Common myeloid progenitor, CD34-positive (primary cell): Measurements from ENCODE around the gene KRTAP4-8.
"Not testable (repeated sequence)": the region's sequence is repeated elsewhere in the genome, so short reads cannot be mapped to it uniquely, and the experiment has no call there.

Experiments used
- CTCF ChIA-PET: fragments of 350-600 bp; sonication (Branson Sonifier 250); formaldehyde crosslinking; loops from one replicate; lab custom pipeline; 2021; ENCODE audit warnings: antibody characterized with exemption; lab: Charles Lee
- POLR2A ChIA-PET: fragments of 350-600 bp; sonication (Branson Sonifier 250); formaldehyde crosslinking; loops from one replicate; lab custom pipeline; 2021; ENCODE audit warnings: antibody characterized with exemption; lab: Charles Lee
- DNase-seq, 3 donors: peaks; one replicate each; pipeline versions ENCODE4 v3.0.0 to v3.0.0-alpha.2; 2013
- H3K27ac ChIP-seq, 2 experiments: 1 replicate in 1 of 2; 2 replicates in 1 of 2; pipeline ENCODE4 v1.7.0; 2013; ENCODE audit warnings: inconsistent platforms in 2 of 2, low read length in 2 of 2, mild to moderate bottlenecking in 2 of 2, low read depth in 1 of 2, moderate library complexity in 1 of 2; ENCODE audit not compliant: severe bottlenecking in 2 of 2, insufficient read depth in 1 of 2, poor library complexity in 1 of 2
- H3K27me3 ChIP-seq, 5 experiments: replicated peaks in 2 of 5; 1 replicate in 3 of 5; 2 replicates in 2 of 5; pipeline versions ENCODE4 v1.6.1 to v1.7.0; 2013; ENCODE audit warnings: low read length in 4 of 5, mild to moderate bottlenecking in 2 of 5, moderate library complexity in 2 of 5, inconsistent platforms in 1 of 5; ENCODE audit not compliant: insufficient read depth in 5 of 5, control insufficient read depth in 4 of 5
- H3K36me3 ChIP-seq, 4 experiments: 1 replicate in 2 of 4; 2 replicates in 2 of 4; pipeline versions ENCODE4 v1.6.1 to v1.7.0; 2013; ENCODE audit warnings: low read length in 3 of 4, control low read depth in 1 of 4, mild to moderate bottlenecking in 1 of 4; ENCODE audit not compliant: control insufficient read depth in 4 of 4, insufficient read depth in 4 of 4
- H3K4me1 ChIP-seq, 4 experiments: 1 replicate in 3 of 4; 2 replicates in 1 of 4; pipeline versions ENCODE4 v1.6.1 to v1.7.1; 2013; ENCODE audit warnings: low read length in 3 of 4, mild to moderate bottlenecking in 3 of 4, control low read depth in 1 of 4, inconsistent platforms in 1 of 4, moderate library complexity in 1 of 4; ENCODE audit not compliant: control insufficient read depth in 4 of 4, insufficient read depth in 4 of 4; ENCODE audit errors: control extremely low read depth in 1 of 4
- H3K4me3 ChIP-seq, 7 experiments: 1 replicate in 4 of 7; 2 replicates in 3 of 7; pipeline versions ENCODE4 v1.5.1 to v1.7.0; 2013; ENCODE audit warnings: mild to moderate bottlenecking in 7 of 7, low read length in 6 of 7, moderate library complexity in 6 of 7, inconsistent platforms in 2 of 7, low read depth in 2 of 7, control low read depth in 1 of 7; ENCODE audit not compliant: insufficient read depth in 4 of 7, control insufficient read depth in 1 of 7; ENCODE audit errors: extremely low read depth in 1 of 7
- H3K9me3 ChIP-seq, 5 experiments: 1 replicate in 4 of 5; 2 replicates in 1 of 5; pipeline versions ENCODE4 v1.6.1 to v1.7.1; 2013; ENCODE audit warnings: low read length in 4 of 5, mild to moderate bottlenecking in 2 of 5, inconsistent platforms in 1 of 5, low read depth in 1 of 5, moderate library complexity in 1 of 5; ENCODE audit not compliant: control insufficient read depth in 4 of 5, insufficient read depth in 2 of 5; ENCODE audit errors: control extremely low read depth in 1 of 5
- WGBS: methylation state at CpG from one replicate; pipeline ENCODE4 v1.1.5; 2013; ENCODE audit not compliant: insufficient coverage; 5-methylcytosine and 5-hydroxymethylcytosine counted together

The KRTAP4-8 gene

GRCh38 chr17:41059276-41060051 lies 38.5 kb downstream of the KRTAP4-8 start:
- CTCF ChIA-PET: interaction anchor here (1.1 to 1.3 kb wide), 2 partner anchors 9 to 263 kb away, joined by 3 to 4 read pairs; no protein-coding TSS in a partner anchor
- peaks cover 4 to 41% (median 20%) of the 10 kb centered on the region in 5 experiments for H3K27me3 ChIP-seq
- 69% methylated on average over 5 of the region's 31 CpGs for WGBS
- H3K27ac ChIP-seq, H3K36me3 ChIP-seq, H3K4me3 ChIP-seq, POLR2A ChIA-PET, H3K4me1 ChIP-seq, H3K9me3 ChIP-seq, DNase-seq: not testable (repeated sequence)

GRCh38 chr17:41058741-41059140 lies 39.2 kb downstream of the KRTAP4-8 start:
- POLR2A ChIA-PET: no interaction called here
- CTCF ChIA-PET: interaction anchor here (1.1 to 1.3 kb wide), 2 partner anchors 10 to 264 kb away, joined by 3 to 4 read pairs; no protein-coding TSS in a partner anchor

GRCh38 chr17:41057547-41057946 lies 40.4 kb downstream of the KRTAP4-8 start:
- DNase-seq: no peak
- Histone ChIP-seq H3K27ac (no peak overlapping the region), H3K27me3 (peaks cover 4 to 39% (median 20%) of the 10 kb centered on the region in 5 experiments), H3K36me3 (no peaks in the 10 kb centered on the region), H3K4me1 (no peaks in the 10 kb centered on the region), H3K9me3 (peaks cover 0 to 4% (median 2%) of the 10 kb centered on the region in 5 experiments), H3K4me3 (no peak overlapping the region)
- ChIA-PET POLR2A (no interaction called here), CTCF (no interaction called here)
- WGBS: no CpG with 5 or more reads among the region's 1 CpG

More at GRCh38 chr17:41058741-41059140, 39.2 kb downstream of the KRTAP4-8 start:
- Histone ChIP-seq H3K4me1 (no peaks in the 10 kb centered on the region), H3K4me3 (no peak overlapping the region), H3K27ac (no peak overlapping the region), H3K36me3 (no peaks in the 10 kb centered on the region), H3K27me3 (peaks cover 4 to 41% (median 20%) of the 10 kb centered on the region in 5 experiments), H3K9me3 (peaks cover 0 to 4% (median 0%) of the 10 kb centered on the region in 5 experiments)
- no peak for DNase-seq
- WGBS: 100% methylated on average over 1 of the region's 5 CpGs

- WGBS: no CpG with 5 or more reads among the region's 6 CpGs
- H3K27ac ChIP-seq, DNase-seq, H3K36me3 ChIP-seq, CTCF ChIA-PET, H3K9me3 ChIP-seq, H3K4me1 ChIP-seq, POLR2A ChIA-PET, H3K4me3 ChIP-seq: not testable (repeated sequence)
- peaks cover 0 to 26% (median 7%) of the 10 kb centered on the region in 5 experiments for H3K27me3 ChIP-seq
Measured at GRCh38 chr17:41055130-41055529, 42.8 kb downstream of the KRTAP4-8 start, which contains the start of gene KRTAP2-2. Gene KRTAP2-2 (minus strand): TSS chr17:41055230. CDS start chr17:41055211, 19 bp downstream.

- H3K4me1 ChIP-seq, H3K36me3 ChIP-seq, DNase-seq, CTCF ChIA-PET, H3K4me3 ChIP-seq, H3K27ac ChIP-seq, POLR2A ChIA-PET, H3K9me3 ChIP-seq: not testable (repeated sequence)
- H3K27me3 ChIP-seq: peaks cover 0 to 22% (median 5%) of the 10 kb centered on the region in 5 experiments
- 100% methylated on average over 3 of the region's 9 CpGs for WGBS
Measured at GRCh38 chr17:41054556-41054955, 43.4 kb downstream of the KRTAP4-8 start.

- Histone ChIP-seq H3K4me3 (no peak overlapping the region), H3K9me3 (peaks cover 0 to 4% (median 2%) of the 10 kb centered on the region in 5 experiments), H3K27me3 (peaks cover 1 to 18% (median 6%) of the 10 kb centered on the region in 5 experiments), H3K36me3 (no peaks in the 10 kb centered on the region), H3K4me1 (no peaks in the 10 kb centered on the region), H3K27ac (no peak overlapping the region)
- CTCF ChIA-PET: no interaction called here
- no peak for DNase-seq
- POLR2A ChIA-PET: no interaction called here
- WGBS: 100% methylated on average over 3 of the region's 4 CpGs
Measured at GRCh38 chr17:41054025-41054424, 43.9 kb downstream of the KRTAP4-8 start.

- H3K36me3 ChIP-seq: no peaks in the 10 kb centered on the region
- ChIA-PET CTCF (no interaction called here), POLR2A (no interaction called here)
- H3K4me1 ChIP-seq: no peaks in the 10 kb centered on the region
- H3K9me3 ChIP-seq: peaks cover 0 to 2% (median 2%) of the 10 kb centered on the region in 5 experiments
- no peak overlapping the region for H3K4me3 ChIP-seq
- peaks cover 0 to 18% (median 4%) of the 10 kb centered on the region in 5 experiments for H3K27me3 ChIP-seq
- DNase-seq: peak in 1 of 3 donors; percentile 12
- H3K27ac ChIP-seq: no peak overlapping the region
Measured at GRCh38 chr17:41052566-41052965, 45.4 kb downstream of the KRTAP4-8 start.
